Upper lobe of right lung (tissue), 1 donor: Measurements from ENCODE around the gene CMIP. TPM values are rescaled to one million over a fixed set of nuclear protein-coding genes. Genes with fewer than 3 reads are reported as not detected.
A peak's percentile ranks its signal among the peaks of the same experiment; 100 is the strongest.

Source experiments
- ATAC-seq: fragments of 200-7000 bp; cut with Tn5 transposase; one replicate; pipeline ENCODE4 v1.9.1; 2020; ENCODE audit warnings: mild to moderate bottlenecking, moderate library complexity
- DNase-seq: peaks from one replicate; pipeline ENCODE4 v3.0.0-alpha.2; 2020
- H3K27ac ChIP-seq: fragments of 200-600 bp; one replicate; pipeline ENCODE4 v1.8.0; 2022
- H3K27me3 ChIP-seq: fragments of 200-600 bp; one replicate; pipeline ENCODE4 v1.8.0; 2022; ENCODE audit warnings: mild to moderate bottlenecking
- H3K36me3 ChIP-seq: fragments of 200-600 bp; one replicate; pipeline ENCODE4 v1.8.0; 2022
- H3K4me1 ChIP-seq: fragments of 200-600 bp; one replicate; pipeline ENCODE4 v1.8.0; 2022
- H3K4me3 ChIP-seq: fragments of 200-600 bp; one replicate; pipeline ENCODE4 v1.8.0; 2022; ENCODE audit warnings: mild to moderate bottlenecking
- H3K9me3 ChIP-seq: fragments of 200-600 bp; one replicate; pipeline ENCODE4 v1.8.0; 2022
- CTCF ChIP-seq: fragments of 200-600 bp; IDR thresholded peaks from one replicate; pipeline ENCODE4 v1.8.0; 2022; ENCODE audit warnings: antibody characterized with exemption
- intact Hi-C: fragments of 100-400 bp; cut with DNase I; formaldehyde crosslinking; loops from one replicate; pipeline ENCODE4 v1.11.0; 2022
- total RNA-seq: library from RNA; stranded (reverse); fragmentation: NEBNext Ultra II Directional; extraction: Animal tissue kit (Norgen Biotek cat#: 25700); gene quantifications from one replicate; pipeline ENCODE4 v1.2.1, GENCODE V29; 2021
- donor health status: DM: no; HTN: yes; CAD: no; lungs with severe emphysema.

The CMIP gene
- total RNA-seq, 1 donor from 2014 or later, result 73.8 TPM

- no peak for DNase-seq
- intact Hi-C loops, result no loop called here
- Histone ChIP-seq H3K27ac (no peak overlapping the region), H3K4me1 (peaks cover 15% of the 10 kb centered on the region), H3K9me3 (no peaks in the 10 kb centered on the region), H3K27me3 (no peaks in the 10 kb centered on the region), H3K36me3 (no peaks in the 10 kb centered on the region), H3K4me3 (no peak overlapping the region)
- ATAC-seq, result no peak
- no peak for TF ChIP-seq CTCF
Measured at GRCh38 chr16:81748476-81749198, 304.0 kb downstream of the CMIP start.

- no peak for TF ChIP-seq CTCF
- ATAC-seq (peak; percentile 97), DNase-seq (peak; percentile 84)
- peak overlapping the region; percentile 66 for H3K27ac ChIP-seq
- no peak overlapping the region for H3K4me3 ChIP-seq
- H3K36me3 ChIP-seq, result no peaks in the 10 kb centered on the region
- intact Hi-C loops, result no loop called here
- no peaks in the 10 kb centered on the region for H3K27me3 ChIP-seq
- H3K4me1 ChIP-seq, result peaks cover 7% of the 10 kb centered on the region
- H3K9me3 ChIP-seq, result no peaks in the 10 kb centered on the region
Measured at GRCh38 chr16:81752225-81752875, 307.7 kb downstream of the CMIP start.

DNA sequence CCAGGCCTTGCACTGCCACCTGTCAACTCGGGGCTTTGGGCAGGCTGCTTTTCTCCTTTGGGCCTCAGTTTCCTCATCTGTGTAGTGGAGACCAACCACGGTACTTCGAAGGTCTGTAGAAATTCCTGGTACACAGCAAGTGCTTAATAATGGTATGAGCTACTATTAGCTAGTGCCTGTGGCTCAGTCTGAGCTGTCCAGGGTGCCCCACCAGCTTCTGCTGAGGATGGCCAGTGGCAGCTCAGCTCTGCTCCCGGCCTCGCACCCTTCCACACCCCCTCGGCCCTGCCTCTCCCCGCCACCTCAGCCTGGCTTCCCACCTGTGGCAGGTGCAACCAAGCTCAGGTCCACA, 308.2 kb downstream of the CMIP start:
- H3K4me1 ChIP-seq, result peaks cover 7% of the 10 kb centered on the region
- no peaks in the 10 kb centered on the region for H3K9me3 ChIP-seq
- H3K4me3 ChIP-seq, result no peak overlapping the region
- intact Hi-C loops, result no loop called here
- H3K36me3 ChIP-seq, result no peaks in the 10 kb centered on the region
- H3K27me3 ChIP-seq, result no peaks in the 10 kb centered on the region
- H3K27ac ChIP-seq, result peak overlapping the region; percentile 66
- DNase-seq, result no peak
- ATAC-seq, result no peak
- no peak for TF ChIP-seq CTCF

GRCh38 chr16:81754858-81755257, 310.2 kb downstream of the CMIP start:
- ATAC-seq, result no peak
- TF ChIP-seq CTCF, result no peak
- intact Hi-C loops, result no loop called here

DNA sequence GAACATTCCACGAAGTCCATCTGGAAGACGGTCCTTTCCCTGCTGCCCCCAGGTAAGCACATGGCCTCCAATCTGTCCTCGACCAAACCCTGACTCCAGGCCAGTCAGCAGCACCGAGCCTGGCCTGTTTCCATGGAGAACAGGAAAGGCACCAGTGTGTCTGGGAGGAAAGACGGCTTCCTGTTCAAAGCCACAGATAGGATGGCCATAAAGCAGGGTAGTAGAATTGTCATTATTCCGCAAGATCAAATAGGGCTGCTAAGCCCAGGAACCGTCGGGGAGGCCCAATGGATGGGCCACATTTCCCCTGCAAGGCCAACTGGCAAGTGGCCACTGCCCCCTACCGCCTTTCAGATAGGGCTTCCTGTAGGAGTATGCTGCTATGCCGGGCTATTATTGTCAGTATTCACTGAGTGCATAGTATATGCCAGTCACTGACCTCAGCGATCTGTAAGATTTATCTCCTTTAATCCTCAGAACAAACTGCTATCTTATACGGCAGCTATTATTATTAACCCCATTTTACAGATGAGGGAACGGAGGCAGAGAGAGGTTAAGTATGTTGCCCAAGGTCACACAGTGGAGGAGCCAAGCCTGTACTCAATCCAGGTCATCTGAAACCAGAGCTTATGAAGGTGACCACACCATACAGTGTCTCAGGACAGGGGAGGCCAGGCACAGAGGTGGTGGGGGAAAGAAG, 311.5 kb downstream of the CMIP start:
- peaks cover 7% of the 10 kb centered on the region for H3K4me1 ChIP-seq
- H3K27ac ChIP-seq, result peak overlapping the region; percentile 51
- DNase-seq, result no peak
- H3K36me3 ChIP-seq, result no peaks in the 10 kb centered on the region
- intact Hi-C loops, result no loop called here
- peak; percentile 9 for TF ChIP-seq CTCF
- H3K9me3 ChIP-seq, result no peaks in the 10 kb centered on the region
- H3K4me3 ChIP-seq, result no peak overlapping the region
- ATAC-seq, result peak; percentile 7
- no peaks in the 10 kb centered on the region for H3K27me3 ChIP-seq

More at GRCh38 chr16:81754858-81755257, 310.2 kb downstream of the CMIP start:
- Histone ChIP-seq H3K27ac (no peak overlapping the region), H3K27me3 (no peaks in the 10 kb centered on the region), H3K36me3 (no peaks in the 10 kb centered on the region), H3K4me1 (peaks cover 7% of the 10 kb centered on the region), H3K9me3 (no peaks in the 10 kb centered on the region), H3K4me3 (no peak overlapping the region)
- no peak for DNase-seq
